Measurements from ENCODE around the gene SF1. TPM values are rescaled to one million over a fixed set of nuclear protein-coding genes. Genes with fewer than 3 reads are reported as not detected.

Gene SF1
- total and polyA plus RNA-seq, 2 of the 4 experiments (the other 2 are of a cell fraction) = 56.8 to 88.0 TPM

DNA sequence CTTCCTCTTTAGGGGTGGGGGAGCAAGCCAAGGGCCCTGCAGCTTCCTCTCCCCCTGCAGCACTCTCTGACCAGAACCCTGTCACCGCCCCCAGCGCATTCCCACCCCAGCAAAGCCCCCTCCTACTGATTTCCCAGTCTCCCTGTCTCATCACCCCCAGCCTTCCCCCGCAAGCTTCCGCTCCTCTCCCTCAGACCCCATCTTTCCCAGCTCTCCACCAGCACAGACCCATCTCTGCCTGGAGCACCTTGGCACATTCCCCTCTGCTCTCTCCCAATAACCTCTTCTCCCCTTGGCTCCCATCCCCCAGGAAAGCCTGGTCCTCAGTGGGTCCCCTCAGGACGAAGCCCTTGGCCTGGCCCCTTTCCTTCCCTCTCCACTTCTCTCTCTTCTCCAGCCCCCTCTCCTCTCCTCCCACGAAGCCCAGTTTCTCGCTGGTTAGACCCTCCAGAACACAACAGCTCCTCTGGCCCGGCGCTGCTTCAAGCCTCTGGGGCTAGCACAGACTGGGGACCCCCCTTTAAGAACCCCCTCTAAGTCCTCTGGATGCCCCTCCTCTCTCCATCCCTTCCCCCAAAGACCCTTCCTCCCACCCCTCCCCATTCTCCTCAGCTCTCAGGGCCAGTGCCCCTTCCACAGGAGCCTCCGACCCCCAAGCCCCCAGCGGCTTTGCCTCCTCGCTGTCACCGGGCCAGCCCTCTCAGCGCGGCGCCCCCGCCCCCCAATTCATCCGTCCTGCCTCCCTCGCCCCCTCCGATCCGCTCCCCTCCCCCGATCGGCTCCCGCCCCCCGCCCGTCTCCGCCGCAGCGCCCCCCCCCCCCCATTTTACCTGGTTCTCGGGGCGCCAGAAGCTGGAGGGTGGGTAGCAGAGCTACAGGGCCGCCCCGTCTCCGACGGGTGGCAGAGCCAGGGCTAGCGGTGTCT lies 55.9 kb downstream of the SF1 start:
- H4K8ac ChIP-seq (ENCODE audit: low read depth in 2 of 2, low read length in 2 of 2) = no peak overlapping the region
- intact Hi-C loops (cut with micrococcal nuclease) = loop anchor here (1.0 kb wide), 1 partner anchor 34 kb away; no protein-coding TSS in a partner anchor
- dilution Hi-C loops (cut with HindIII; ENCODE audit: low sequenced_read_pairs, unreplicated experiment) = no loop called here

More for the DNA sequence above, 55.9 kb downstream of the SF1 start:
- H2BK15ac ChIP-seq (ENCODE audit: low read depth, low read length) = no peak overlapping the region
- no peak for ATAC-seq (ENCODE audit: low read depth)
- no peak overlapping the region for H2BK5ac ChIP-seq (ENCODE audit: low read depth, low read length, poor library complexity, severe bottlenecking)
- no peak overlapping the region for H3K23ac ChIP-seq (ENCODE audit: low read depth, low read length)
- no peaks in the 10 kb centered on the region for H3K4me1 ChIP-seq (ENCODE audit: control insufficient read depth, insufficient read depth, low read length)
- no peak for DNase-seq
- no peaks in the 10 kb centered on the region for H3K79me1 ChIP-seq (ENCODE audit: low read depth in 1 of 2, low read length in 2 of 2)
- H3K4ac ChIP-seq (ENCODE audit: low read depth, low read length) = no peak overlapping the region
- WGBS, 2 experiments (ENCODE audit: extremely low coverage in 2 of 2, insufficient read length in 1 of 2) = 16% methylated on average over 5 of the region's 36 CpGs; no CpG with 5 or more reads in 1 of the 2 experiments
- H3K9me3 ChIP-seq (ENCODE audit: control insufficient read depth, insufficient read depth, low read length) = no peaks in the 10 kb centered on the region
- no peak overlapping the region for H2AFZ ChIP-seq (replicated peaks; ENCODE audit: low read length, poor library complexity)
- H3K27me3 ChIP-seq (ENCODE audit: control insufficient read depth, insufficient read depth, low read length) = peaks cover 73% of the 10 kb centered on the region
- no peak overlapping the region for H2AK9ac ChIP-seq (replicated peaks; ENCODE audit: low read depth, low read length, poor library complexity)
- in situ Hi-C loops (cut with MboI; ENCODE audit: low sequenced_read_pairs) = no loop called here
- H3K27ac ChIP-seq (ENCODE audit: insufficient read depth, low read length) = no peak overlapping the region
- no peak for TF ChIP-seq BHLHE40 (IDR thresholded peaks at IDR 0.05; ENCODE audit: low read depth, low read length)
- TF ChIP-seq MXI1 (IDR thresholded peaks at IDR 0.05; ENCODE audit: borderline replicate concordance, low read depth, low read length) = no peak
- TF ChIP-seq, protein P1, sequence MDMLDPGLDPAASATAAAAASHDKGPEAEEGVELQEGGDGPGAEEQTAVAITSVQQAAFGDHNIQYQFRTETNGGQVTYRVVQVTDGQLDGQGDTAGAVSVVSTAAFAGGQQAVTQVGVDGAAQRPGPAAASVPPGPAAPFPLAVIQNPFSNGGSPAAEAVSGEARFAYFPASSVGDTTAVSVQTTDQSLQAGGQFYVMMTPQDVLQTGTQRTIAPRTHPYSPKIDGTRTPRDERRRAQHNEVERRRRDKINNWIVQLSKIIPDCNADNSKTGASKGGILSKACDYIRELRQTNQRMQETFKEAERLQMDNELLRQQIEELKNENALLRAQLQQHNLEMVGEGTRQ (IDR thresholded peaks at IDR 0.05; ENCODE audit: low read depth, low read length) = no peak
- no peak for TF ChIP-seq SMC3 (IDR thresholded peaks at IDR 0.05; ENCODE audit: low read depth, low read length)
- H4K5ac ChIP-seq (ENCODE audit: low read depth, low read length) = no peak overlapping the region
- H2AK5ac ChIP-seq (ENCODE audit: low read depth, low read length) = no peak overlapping the region
- no peak overlapping the region for H3K56ac ChIP-seq (ENCODE audit: extremely low read depth, insufficient read depth, low read length)
- H3K36me3 ChIP-seq (ENCODE audit: control insufficient read depth, insufficient read depth, low read length) = no peaks in the 10 kb centered on the region
- H3K4me2 ChIP-seq (ENCODE audit: low read depth, low read length) = no peak overlapping the region
- no peaks in the 10 kb centered on the region for H3K9me1 ChIP-seq (ENCODE audit: insufficient read depth, low read length)
- H3K14ac ChIP-seq (replicated peaks; ENCODE audit: low read depth, low read length) = no peak overlapping the region
- no peak overlapping the region for H3K4me3 ChIP-seq (ENCODE audit: insufficient read depth, low read depth, low read length)
- ChIA-PET CTCF (interaction anchor here (0.5 kb wide), 1 partner anchor 17 kb away, joined by 3 read pairs; no protein-coding TSS in a partner anchor), POLR2A (ENCODE audit: unreplicated experiment) (no interaction called here)
- H3K18ac ChIP-seq (ENCODE audit: low read depth, low read length) = no peak overlapping the region
- H2BK120ac ChIP-seq (ENCODE audit: low read depth, low read length) = no peak overlapping the region
- H3K9ac ChIP-seq (ENCODE audit: low read depth, low read length) = no peak overlapping the region
- no TSS peak for BruUV-seq (replicated peaks)
- no peak overlapping the region for H2BK20ac ChIP-seq (ENCODE audit: low read depth, low read length)
- H4K91ac ChIP-seq (ENCODE audit: insufficient read depth, low read depth, low read length) = no peak overlapping the region
- no peaks in the 10 kb centered on the region for H4K20me1 ChIP-seq (ENCODE audit: insufficient read depth, low read length)
